Measurements from ENCODE around the gene KRTAP16-1. TPM values are rescaled to one million over a fixed set of nuclear protein-coding genes. Genes with fewer than 3 reads are reported as not detected.

The KRTAP16-1 gene
- total and polyA plus RNA-seq, 2 donors (not counting 3 experiments of a cell fraction or from before 2014, with no cell fraction given): not detected

- dilution Hi-C loops (cut with MboI; ENCODE audit: extremely low pct_ligation_motif_present, low sequenced_read_pairs): no loop called here
- Histone ChIP-seq H2AFZ (ENCODE audit: low read depth, low read length) (no peak overlapping the region), H3K36me3 (ENCODE audit: control insufficient read depth in 2 of 2, extremely low read depth in 1 of 2, insufficient read depth in 2 of 2, low read length in 2 of 2) (no peaks in the 10 kb centered on the region), H3K27me3 (ENCODE audit: control insufficient read depth in 2 of 2, insufficient read depth in 2 of 2, low read length in 2 of 2) (no peaks in the 10 kb centered on the region), H3K9me3 (replicated peaks; ENCODE audit: control insufficient read depth, insufficient read depth, low read length) (no peaks in the 10 kb centered on the region), H3K9me1 (replicated peaks; ENCODE audit: control insufficient read depth, extremely low read depth, insufficient read depth, low read length) (no peaks in the 10 kb centered on the region), H3K4me2 (ENCODE audit: insufficient read depth, low read length) (no peak overlapping the region), H3K4me3 (replicated peaks in 1 of 3; ENCODE audit: insufficient read depth in 1 of 3, low read depth in 1 of 3, low read length in 3 of 3) (no peak overlapping the region), H3K27ac (ENCODE audit: insufficient read depth, low read depth, low read length) (no peak overlapping the region), H4K20me1 (replicated peaks; ENCODE audit: control insufficient read depth, extremely low read depth, insufficient read depth, low read length) (no peaks in the 10 kb centered on the region), H3K79me2 (ENCODE audit: control insufficient read depth, insufficient read depth, low read length) (no peaks in the 10 kb centered on the region), H3K4me1 (ENCODE audit: control insufficient read depth, extremely low read depth, insufficient read depth, low read length) (no peaks in the 10 kb centered on the region), H3K9ac (replicated peaks; ENCODE audit: extremely low read depth, insufficient read depth, low read length) (no peak overlapping the region)
- BruUV-seq (replicated peaks): no TSS peak
- FAIRE-seq: no peak
- intact Hi-C loops (cut with micrococcal nuclease): loop anchor here (10.0 kb wide), 1 partner anchor 337 kb away; no protein-coding TSS in a partner anchor
- TF ChIP-seq POLR2A (IDR thresholded peaks at IDR 0.05; ENCODE audit: low read depth, low read length): no peak
- TF ChIP-seq EZH2 (IDR thresholded peaks at IDR 0.05; ENCODE audit: borderline replicate concordance, low read depth, low read length, severe bottlenecking): no peak
- no peak for TF ChIP-seq JUN (IDR thresholded peaks at IDR 0.05; ENCODE audit: borderline replicate concordance, insufficient read depth, insufficient read length, low read depth)
- TF ChIP-seq FOS (IDR thresholded peaks at IDR 0.05; ENCODE audit: borderline replicate concordance, insufficient read depth, low read length): no peak
- TF ChIP-seq, protein P1, sequence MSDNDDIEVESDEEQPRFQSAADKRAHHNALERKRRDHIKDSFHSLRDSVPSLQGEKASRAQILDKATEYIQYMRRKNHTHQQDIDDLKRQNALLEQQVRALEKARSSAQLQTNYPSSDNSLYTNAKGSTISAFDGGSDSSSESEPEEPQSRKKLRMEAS (IDR thresholded peaks at IDR 0.05; ENCODE audit: insufficient read depth, insufficient read length): no peak
- no peak for TF ChIP-seq MYC (IDR thresholded peaks at IDR 0.05; ENCODE audit: low read depth, low read length)
- no peak for TF ChIP-seq CTCF (IDR thresholded peaks at IDR 0.05; ENCODE audit: extremely low read depth in 1 of 2, insufficient read depth in 1 of 2, low read depth in 1 of 2, low read length in 2 of 2)
- TF ChIP-seq GATA2 (IDR thresholded peaks at IDR 0.05; ENCODE audit: insufficient read depth, insufficient read length, low read depth, low read length): no peak
- TF ChIP-seq POLR2AphosphoS5 (IDR thresholded peaks at IDR 0.05; ENCODE audit: insufficient read depth, low read depth, low read length): no peak
- POLR2A ChIA-PET: no interaction called here
- CTCF ChIA-PET: interaction anchor here (2.1 to 3.9 kb wide), 4 partner anchors 221 to 471 kb away, joined by 9 to 16 read pairs (median 11); no protein-coding TSS in a partner anchor
- no peak for DNase-seq (ENCODE audit: low read depth, low spot score)
Observed at GRCh38 chr17:41328207-41328606, 19.1 kb upstream of the KRTAP16-1 start.

Data from endothelial cell of umbilical vein (primary cell).